B cell (primary cell): ENCODE results near the gene RIPOR2. TPM values are rescaled to one million over a fixed set of nuclear protein-coding genes. Genes with fewer than 3 reads are reported as not detected.

Source experiments
- ATAC-seq: fragments of 200-7000 bp; cut with Tn5 transposase; one replicate; pipeline ENCODE4 v1.10.0; 2021; ENCODE audit warnings: low read depth, mild to moderate bottlenecking, moderate number of reproducible peaks, moderate library complexity
- CTCF ChIA-PET: fragments of 350-600 bp; sonication (Branson Sonifier 250); formaldehyde crosslinking; loops from one replicate; lab custom pipeline; 2021; ENCODE audit warnings: antibody characterized with exemption, inconsistent platforms; lab: Charles Lee
- POLR2A ChIA-PET: fragments of 350-600 bp; sonication (Branson Sonifier 250); formaldehyde crosslinking; loops from one replicate; lab custom pipeline; 2021; ENCODE audit warnings: antibody characterized with exemption; lab: Charles Lee
- DNase-seq: peaks from one replicate; pipeline ENCODE4 v3.0.0; 2013
- H2AFZ ChIP-seq: 2 replicates; pipeline ENCODE4 v1.6.1; 2012; ENCODE audit warnings: mild to moderate bottlenecking, low read depth, low read length; ENCODE audit not compliant: insufficient read depth, poor library complexity, severe bottlenecking
- H3K27ac ChIP-seq, 2 donors: 1 replicate in 1 of 2; 2 replicates in 1 of 2; pipeline ENCODE4 v1.5.1; 2012 to 2013; ENCODE audit warnings: low read length in 2 of 2, mild to moderate bottlenecking in 2 of 2, moderate library complexity in 1 of 2
- H3K27me3 ChIP-seq, 4 experiments: fragments of 200-600 bp in 1 of 4; sonication (generic) in 1 of 4; replicated peaks in 1 of 4; 1 replicate in 2 of 4; 2 replicates in 2 of 4; pipeline versions ENCODE4 v1.6.1 to v1.7.0; 2013 to 2016; ENCODE audit warnings: low read length in 3 of 4, mild to moderate bottlenecking in 2 of 4, mixed read lengths in 1 of 4, moderate library complexity in 1 of 4; ENCODE audit not compliant: insufficient read depth in 4 of 4, control insufficient read depth in 3 of 4; ENCODE audit errors: control extremely low read depth in 1 of 4
- H3K36me3 ChIP-seq, 2 experiments: replicated peaks in 1 of 2; 1 replicate in 1 of 2; 2 replicates in 1 of 2; pipeline versions ENCODE4 v1.6.1 to v1.7.1; 2013; ENCODE audit warnings: low read length in 1 of 2; ENCODE audit not compliant: insufficient read depth in 2 of 2, control insufficient read depth in 1 of 2; ENCODE audit errors: control extremely low read depth in 1 of 2, extremely low read depth in 1 of 2
- H3K4me1 ChIP-seq, 2 donors: fragments of 200-600 bp in 1 of 2; sonication (generic) in 1 of 2; 1 replicate in 1 of 2; 2 replicates in 1 of 2; pipeline versions ENCODE4 v1.5.1 to v1.6.1; 2013 to 2017; ENCODE audit warnings: low read length in 2 of 2; ENCODE audit not compliant: control insufficient read depth in 2 of 2, insufficient read depth in 2 of 2
- H3K4me2 ChIP-seq: replicated peaks from 2 replicates; pipeline ENCODE3; 2012; ENCODE audit warnings: mild to moderate bottlenecking, low read depth, low read length; ENCODE audit not compliant: poor library complexity, severe bottlenecking
- H3K4me3 ChIP-seq, 5 experiments: fragments of 200-600 bp in 1 of 5; sonication (generic) in 1 of 5; 1 replicate in 3 of 5; 2 replicates in 2 of 5; pipeline versions ENCODE4 v1.5.1 to v1.7.0; 2011 to 2016; ENCODE audit warnings: low read length in 4 of 5, mild to moderate bottlenecking in 4 of 5, low read depth in 2 of 5, control low read depth in 1 of 5, moderate library complexity in 1 of 5; ENCODE audit not compliant: insufficient read depth in 1 of 5; ENCODE audit errors: control extremely low read depth in 1 of 5, extremely low read depth in 1 of 5
- H3K79me2 ChIP-seq: fragments of 200-600 bp; sonication (generic); one replicate; pipeline ENCODE4 v1.6.0; 2016; ENCODE audit warnings: low read length; ENCODE audit not compliant: control insufficient read depth, insufficient read depth
- H3K9ac ChIP-seq: fragments of 200-600 bp; sonication (generic); 2 replicates; pipeline ENCODE4 v1.6.1; 2017; ENCODE audit warnings: mild to moderate bottlenecking, low read length, moderate library complexity
- H3K9me3 ChIP-seq, 3 donors: one replicate each; pipeline versions ENCODE4 v1.6.1 to v1.7.1; 2013; ENCODE audit warnings: low read length in 2 of 3; ENCODE audit not compliant: control insufficient read depth in 2 of 3, insufficient read depth in 1 of 3; ENCODE audit errors: control extremely low read depth in 1 of 3
- H4K20me1 ChIP-seq: 2 replicates; pipeline ENCODE4 v1.6.0; 2012; ENCODE audit warnings: mild to moderate bottlenecking, low read length; ENCODE audit not compliant: insufficient read depth, control insufficient read depth, poor library complexity, severe bottlenecking
- H3K27ac Mint-ChIP-seq: one replicate; pipeline ENCODE4 v1.8.0; 2021; ENCODE audit warnings: mixed read lengths
- H3K27me3 Mint-ChIP-seq: one replicate; pipeline ENCODE4 v1.8.0; 2021; ENCODE audit warnings: mixed read lengths
- H3K4me1 Mint-ChIP-seq: one replicate; pipeline ENCODE4 v1.8.0; 2021; ENCODE audit warnings: mixed read lengths
- H3K4me3 Mint-ChIP-seq: one replicate; pipeline ENCODE4 v1.8.0; 2021; ENCODE audit warnings: mixed read lengths
- H3K9me3 Mint-ChIP-seq: one replicate; pipeline ENCODE4 v1.8.0; 2022; ENCODE audit warnings: mixed read lengths; ENCODE audit not compliant: insufficient read depth
- EZH2 ChIP-seq: IDR thresholded peaks from 2 replicates; pipeline ENCODE4 v1.6.1; 2012; ENCODE audit warnings: borderline replicate concordance, low read depth, mild to moderate bottlenecking, moderate library complexity, low read length; ENCODE audit not compliant: insufficient read depth, poor library complexity, severe bottlenecking
- WGBS: methylation state at CpG from one replicate; pipeline ENCODE4 v1.1.5; 2013; ENCODE audit warnings: missing lambda C conversion rate; ENCODE audit not compliant: insufficient coverage; 5-methylcytosine and 5-hydroxymethylcytosine counted together
- intact Hi-C: fragments of 100-400 bp; cut with micrococcal nuclease; formaldehyde crosslinking; loops from one replicate; pipeline ENCODE4 v1.10.0; 2022
- polyA plus RNA-seq: library from polyadenylated mRNA; depleted of rRNA; stranded (reverse); fragments of >200 nt; gene quantifications from 2 replicates; pipeline ENCODE4 v1.2.3, GENCODE V29; 2012
- total RNA-seq, 2 donors: library from RNA; stranded (reverse); fragments of 120-200 nt in 1 of 2; gene quantifications; 1 replicate in 1 of 2; 2 replicates in 1 of 2; pipeline versions ENCODE4 v1.2.3 to v1.2.4, GENCODE V29; 2013 to 2022

RIPOR2 gene
- total and polyA plus RNA-seq, 2 donors (not counting 1 experiment from before 2014, with no cell fraction given), result 300 to 430 TPM

GRCh38 chr6:24859608-24860200, 76.1 kb downstream of the RIPOR2 start:
- Mint-ChIP-seq H3K9me3 (no peaks in the 10 kb centered on the region), H3K27ac (peak overlapping the region; percentile 97), H3K4me3 (peak overlapping the region; percentile 79), H3K4me1 (peaks cover 88% of the 10 kb centered on the region), H3K27me3 (no peaks in the 10 kb centered on the region)
- TF ChIP-seq EZH2, result no peak
- no peaks in the 10 kb centered on the region for H3K27me3 ChIP-seq
- H3K9me3 ChIP-seq, result no peaks in the 10 kb centered on the region
- no peak for DNase-seq
- peak overlapping the region; percentile 81 to 88 for H3K27ac ChIP-seq
- peak overlapping the region; percentile 17 for H3K9ac ChIP-seq
- POLR2A ChIA-PET, result interaction anchor here (1.2 to 5.3 kb wide), 3 partner anchors 51 to 155 kb away, joined by 3 to 24 read pairs (median 3); partner anchors contain the start of gene RIPOR2
- peaks cover 29 to 94% of the 10 kb centered on the region in 2 experiments for H3K36me3 ChIP-seq
- CTCF ChIA-PET, result interaction anchor here (1.0 to 7.5 kb wide), 9 partner anchors 45 to 211 kb away, joined by 3 to 216 read pairs (median 8); no protein-coding TSS in a partner anchor
- peaks cover 91 to 92% of the 10 kb centered on the region in 2 donors for H3K4me1 ChIP-seq
- no peak for ATAC-seq
- no peak overlapping the region for H3K4me3 ChIP-seq
- intact Hi-C loops, result loop anchor here (2.0 kb wide), 1 partner anchor 51 kb away; no protein-coding TSS in a partner anchor
- H3K4me2 ChIP-seq, result peak overlapping the region; percentile 60
- WGBS, result 94% methylated on average over 3 of the region's 6 CpGs
- no peak overlapping the region for H2AFZ ChIP-seq
- peaks cover 53% of the 10 kb centered on the region for H4K20me1 ChIP-seq
- H3K79me2 ChIP-seq, result peaks cover 48% of the 10 kb centered on the region

DNA sequence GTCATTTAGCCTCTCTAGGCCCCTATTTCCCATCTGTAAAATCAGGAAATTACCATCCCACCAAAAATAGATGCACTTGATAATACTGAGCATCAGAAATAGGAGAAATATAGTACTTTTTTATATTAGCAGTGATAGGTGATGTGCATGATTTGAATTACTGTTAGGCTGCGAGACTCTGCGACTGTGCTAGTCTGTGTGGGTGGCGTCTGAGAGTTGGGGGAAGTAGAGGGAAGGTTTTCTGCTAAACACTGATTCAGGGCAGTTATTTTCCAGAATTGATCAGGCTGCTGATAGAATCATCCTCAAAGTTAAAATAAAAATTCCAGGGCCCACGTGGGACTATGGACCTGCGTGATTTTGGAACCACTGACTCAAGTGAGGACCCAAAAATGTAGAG, 76.6 kb downstream of the RIPOR2 start:
- POLR2A ChIA-PET, result interaction anchor here (5.3 kb wide), 1 partner anchor 77 kb away, joined by 24 read pairs; the partner anchor contains the start of gene RIPOR2
- peak overlapping the region; percentile 97 for H3K27ac Mint-ChIP-seq
- ATAC-seq, result no peak
- H4K20me1 ChIP-seq, result peaks cover 48% of the 10 kb centered on the region
- peak; percentile 29 for DNase-seq
- no peaks in the 10 kb centered on the region for H3K27me3 Mint-ChIP-seq
- H2AFZ ChIP-seq, result no peak overlapping the region
- no peaks in the 10 kb centered on the region for H3K9me3 ChIP-seq
- peaks cover 30 to 94% of the 10 kb centered on the region in 2 experiments for H3K36me3 ChIP-seq
- peaks cover 48% of the 10 kb centered on the region for H3K79me2 ChIP-seq
- CTCF ChIA-PET, result interaction anchor here (1.2 to 7.5 kb wide), 6 partner anchors 51 to 212 kb away, joined by 3 to 216 read pairs (median 74); no protein-coding TSS in a partner anchor
- H3K9me3 Mint-ChIP-seq, result no peaks in the 10 kb centered on the region
- H3K4me3 ChIP-seq, result peak overlapping the region in 2 of 5 experiments; percentile 9 to 21
- peak overlapping the region; percentile 60 for H3K4me2 ChIP-seq
- WGBS, result 27% methylated on average over 4 of the region's 5 CpGs
- peak overlapping the region; percentile 81 to 88 for H3K27ac ChIP-seq
- H3K27me3 ChIP-seq, result no peaks in the 10 kb centered on the region
- intact Hi-C loops, result loop anchor here (2.0 kb wide), 1 partner anchor 52 kb away; no protein-coding TSS in a partner anchor
- TF ChIP-seq EZH2, result no peak
- peaks cover 92% of the 10 kb centered on the region in 2 donors for H3K4me1 ChIP-seq
- peaks cover 86% of the 10 kb centered on the region for H3K4me1 Mint-ChIP-seq
- peak overlapping the region; percentile 79 for H3K4me3 Mint-ChIP-seq
- H3K9ac ChIP-seq, result no peak overlapping the region
